ENCODE data around the gene FGGY.

The FGGY gene

DNA sequence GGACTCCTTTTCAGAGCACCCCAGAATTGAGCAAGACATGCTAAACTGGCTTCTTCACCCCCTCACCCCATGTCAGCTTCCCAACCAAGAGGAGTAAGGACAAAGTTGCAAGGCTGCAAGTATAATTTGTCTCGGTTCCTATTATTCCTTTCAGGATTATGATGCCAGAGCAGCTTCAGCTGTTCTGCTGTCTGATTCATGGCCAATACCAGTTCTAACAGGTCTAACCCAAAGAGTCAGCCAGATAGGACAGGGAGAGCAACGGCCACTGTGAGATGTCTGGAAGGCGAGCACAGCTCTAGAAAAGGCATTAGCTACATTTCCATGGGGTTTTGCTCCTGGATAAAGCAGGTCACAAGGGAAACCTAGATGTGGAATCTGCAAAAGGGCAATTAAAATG lies 464.5 kb downstream of the FGGY start:
- DNase-seq (ENCODE audit: low read depth in 2 of 2) = no peak

- no peak for DNase-seq (ENCODE audit: low read depth in 2 of 2)
These were observed 466.5 kb downstream of the FGGY start for GRCh38 chr1:59763418-59763817.

DNA sequence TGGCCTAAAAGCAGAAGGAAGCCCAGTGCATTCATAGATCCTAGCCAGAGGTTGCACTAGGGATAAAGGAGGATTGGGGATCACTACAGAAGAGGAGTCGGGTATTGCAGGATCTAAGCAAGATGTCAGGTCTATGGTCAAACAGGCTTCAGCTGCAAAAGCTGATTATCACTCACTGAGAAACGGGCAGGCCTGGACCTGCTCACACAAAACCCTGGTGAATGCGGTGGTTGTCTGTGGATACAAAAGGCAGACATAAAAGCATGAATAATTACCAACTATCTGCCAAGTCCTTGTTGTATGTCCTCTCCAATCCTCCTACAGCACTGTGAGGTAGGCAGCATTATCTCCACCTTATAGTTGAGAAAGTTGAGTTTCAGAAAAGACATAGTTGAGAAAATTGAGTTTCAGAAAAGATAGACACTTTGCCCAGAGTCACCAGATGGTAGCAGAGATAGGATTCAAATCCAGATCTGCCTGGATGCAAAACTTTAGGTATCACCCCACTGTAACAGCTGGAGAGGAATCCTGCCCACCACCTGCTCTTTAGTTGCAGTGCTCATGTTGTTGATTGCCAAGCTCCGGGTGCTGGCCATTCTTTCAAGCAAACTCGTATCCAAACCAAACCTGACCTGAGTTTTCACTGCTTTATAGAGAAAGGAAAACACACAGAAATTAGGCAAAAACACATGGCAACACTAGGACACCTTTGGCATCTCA lies 468.3 kb downstream of the FGGY start:
- no peak for DNase-seq (ENCODE audit: low read depth in 2 of 2)

GRCh38 chr1:59766227-59766855 lies 469.4 kb downstream of the FGGY start:
- DNase-seq (ENCODE audit: low read depth in 2 of 2) = no peak

DNA sequence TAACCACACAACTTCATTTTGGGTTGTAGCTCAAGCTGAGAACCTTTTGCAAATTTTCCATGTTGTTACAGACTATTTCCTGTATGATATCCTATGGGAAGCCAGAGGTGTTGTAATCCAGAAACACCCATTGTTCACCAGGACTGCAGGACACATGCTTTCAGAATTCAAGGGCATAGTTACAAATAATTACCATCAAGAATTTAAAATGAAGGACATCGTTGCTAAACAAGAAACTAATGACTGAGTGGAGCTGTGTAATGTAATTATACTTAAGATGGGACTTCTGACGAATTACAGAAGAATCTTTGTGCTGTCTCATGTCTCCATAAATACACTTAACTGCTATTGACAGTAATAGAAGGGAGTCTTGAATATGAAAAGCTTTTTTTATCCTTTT lies 470.2 kb downstream of the FGGY start:
- no peak for DNase-seq (ENCODE audit: low read depth in 2 of 2)

DNA sequence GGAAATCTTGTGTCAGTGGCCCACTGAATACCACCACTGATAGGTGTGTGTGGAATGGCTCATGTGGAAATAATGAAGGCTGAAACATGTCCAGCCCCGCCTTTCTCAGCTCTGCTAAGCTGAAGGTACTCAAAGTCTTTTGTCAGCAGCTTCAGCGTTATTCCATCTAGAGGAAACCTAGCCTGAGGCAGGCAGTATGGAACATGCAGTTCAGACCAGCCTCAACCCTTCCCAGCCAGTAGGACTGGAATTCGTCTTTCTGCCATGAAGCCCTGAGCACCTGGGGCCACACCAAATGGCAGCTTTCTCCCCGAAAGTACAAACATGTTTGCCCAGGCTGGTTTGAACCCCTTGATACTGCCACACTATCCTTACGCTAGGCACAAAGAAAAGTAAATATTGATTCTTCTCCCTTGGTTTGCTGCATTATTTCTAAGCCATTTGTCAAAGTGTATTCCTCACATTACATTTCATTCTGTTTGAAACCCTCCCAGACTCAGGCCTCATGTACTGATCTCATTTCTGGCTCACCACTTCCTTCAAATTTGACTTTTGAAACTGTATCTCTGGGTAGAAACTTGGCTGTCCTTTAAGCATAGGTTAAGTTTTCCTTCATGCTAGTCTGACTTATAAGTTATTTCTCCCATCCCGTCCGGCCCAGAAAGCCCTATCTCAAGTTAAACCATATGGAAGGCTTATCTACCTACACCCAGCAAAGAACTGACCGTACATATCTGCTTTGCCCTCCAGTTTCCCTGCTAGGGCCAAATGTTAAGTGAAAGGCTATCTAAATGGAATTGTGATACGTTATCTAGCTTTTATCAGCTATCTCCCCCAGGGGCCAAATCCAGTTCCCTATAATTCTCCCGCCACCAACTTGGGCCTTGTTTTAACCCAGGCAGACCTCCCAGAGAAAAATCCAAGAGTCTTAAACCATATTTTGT lies 472.2 kb downstream of the FGGY start:
- no peak for DNase-seq (ENCODE audit: low read depth in 2 of 2)

- no peak for DNase-seq (ENCODE audit: low read depth in 2 of 2)
These were observed 472.8 kb downstream of the FGGY start for GRCh38 chr1:59769736-59770095.

- DNase-seq (ENCODE audit: low read depth in 2 of 2) = no peak
These were observed 474.5 kb downstream of the FGGY start for GRCh38 chr1:59771361-59771760.

DNA sequence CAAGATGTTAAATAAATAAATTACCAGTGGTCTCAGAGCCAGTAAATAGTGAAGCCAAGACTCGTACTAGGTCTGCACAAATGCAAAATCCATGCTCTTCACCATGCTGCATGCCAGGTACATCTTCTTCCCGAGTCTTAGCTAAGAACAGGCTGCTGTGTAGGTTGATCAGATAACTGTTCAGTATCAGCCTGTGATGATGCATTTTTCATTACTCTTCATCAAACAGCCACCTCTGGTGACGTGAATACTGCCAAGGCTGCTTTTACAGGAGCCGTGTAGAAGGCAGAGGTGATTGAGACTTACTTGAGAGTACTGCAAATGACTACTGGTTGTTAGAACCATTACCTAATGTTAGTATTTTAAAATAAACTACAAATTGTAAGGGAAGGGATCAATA lies 478.6 kb downstream of the FGGY start:
- no peak for DNase-seq (ENCODE audit: low read depth in 2 of 2)

DNA sequence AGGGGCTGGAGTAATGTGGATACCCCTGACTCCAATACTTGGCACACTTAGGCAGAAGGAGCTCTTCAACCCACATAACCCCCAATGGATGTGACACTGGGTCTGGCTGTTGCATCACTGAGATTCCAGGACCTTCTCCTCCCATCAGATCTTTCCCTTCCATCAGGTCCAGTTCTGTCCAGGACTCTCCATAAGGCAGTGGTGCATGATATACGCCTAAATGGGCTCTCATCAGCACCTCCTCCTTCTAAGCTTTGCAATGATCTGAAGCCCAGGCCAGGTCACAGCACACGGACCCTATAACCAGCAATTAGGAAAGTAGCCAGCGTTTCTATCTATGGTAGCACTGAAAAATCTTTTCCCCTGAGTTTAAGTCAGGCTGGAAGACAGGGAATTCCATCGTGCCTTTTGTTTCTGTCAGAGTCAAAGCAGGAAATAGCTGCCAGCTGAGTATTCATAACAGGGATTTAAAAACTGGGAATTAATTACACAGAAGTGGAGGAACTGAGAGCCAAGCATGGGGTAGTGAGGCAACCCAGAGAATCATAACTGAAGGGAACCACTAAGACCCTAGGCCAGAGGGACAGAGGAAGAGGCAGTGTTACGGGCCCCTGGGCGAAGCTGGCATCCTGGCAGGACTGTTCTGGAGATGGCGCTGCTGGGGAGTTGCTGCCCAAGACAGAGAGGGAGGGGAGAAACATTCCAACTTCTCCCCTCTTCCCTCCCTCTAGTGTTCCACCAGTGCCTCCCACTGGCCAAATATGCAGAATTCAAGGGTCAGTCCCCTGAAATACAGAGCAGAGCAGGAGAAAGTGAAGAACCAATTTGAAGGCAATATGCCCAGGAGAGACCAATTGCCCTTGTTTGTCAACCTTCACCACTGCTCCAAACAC lies 480.3 kb downstream of the FGGY start:
- DNase-seq (ENCODE audit: low read depth in 2 of 2) = no peak

DNA sequence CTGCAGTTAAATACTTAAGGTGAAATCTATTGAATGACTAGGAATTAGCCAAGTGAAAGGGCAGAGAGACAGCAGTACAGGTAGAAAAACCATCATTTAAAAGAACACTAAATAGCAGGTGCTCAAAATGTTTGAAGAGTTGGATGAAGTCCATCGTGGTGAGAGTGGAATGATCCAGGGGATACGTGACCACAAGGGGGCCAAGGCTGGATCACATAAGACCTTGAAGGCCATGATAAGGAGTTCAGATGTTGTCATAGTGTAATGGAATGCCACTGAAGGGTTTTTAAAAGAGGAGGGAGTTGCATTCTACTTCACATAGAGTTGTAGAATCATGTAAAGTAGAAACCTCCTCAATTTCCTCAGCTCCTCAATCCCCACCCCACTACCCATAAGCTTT lies 483.1 kb downstream of the FGGY start:
- no peak for DNase-seq (ENCODE audit: low read depth in 2 of 2)

DNA sequence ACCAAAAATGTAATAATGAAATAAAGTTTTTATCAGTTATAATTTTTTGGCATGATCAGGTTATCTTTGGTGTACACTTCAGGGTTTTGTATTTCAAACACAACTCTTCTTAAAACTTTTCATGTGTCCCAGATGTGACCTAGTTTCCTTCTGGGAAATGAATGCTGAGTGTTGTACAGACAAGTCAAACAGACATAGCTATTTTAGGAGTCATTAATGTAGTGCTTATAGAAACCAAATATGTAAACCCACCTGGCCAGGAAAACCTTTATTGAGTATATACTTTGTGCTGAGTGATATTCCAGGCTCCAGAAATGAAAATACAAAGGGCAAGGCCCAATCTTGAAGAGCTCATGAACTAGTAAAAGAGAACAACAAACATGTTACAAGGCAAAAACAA lies 491.9 kb downstream of the FGGY start:
- DNase-seq (ENCODE audit: low read depth in 2 of 2) = no peak

GRCh38 chr1:59798600-59798999 lies 501.7 kb downstream of the FGGY start:
- DNase-seq (ENCODE audit: low read depth in 2 of 2) = no peak

- DNase-seq (ENCODE audit: low read depth in 2 of 2) = no peak
These were observed 506.7 kb downstream of the FGGY start for GRCh38 chr1:59803458-59804038.

DNA sequence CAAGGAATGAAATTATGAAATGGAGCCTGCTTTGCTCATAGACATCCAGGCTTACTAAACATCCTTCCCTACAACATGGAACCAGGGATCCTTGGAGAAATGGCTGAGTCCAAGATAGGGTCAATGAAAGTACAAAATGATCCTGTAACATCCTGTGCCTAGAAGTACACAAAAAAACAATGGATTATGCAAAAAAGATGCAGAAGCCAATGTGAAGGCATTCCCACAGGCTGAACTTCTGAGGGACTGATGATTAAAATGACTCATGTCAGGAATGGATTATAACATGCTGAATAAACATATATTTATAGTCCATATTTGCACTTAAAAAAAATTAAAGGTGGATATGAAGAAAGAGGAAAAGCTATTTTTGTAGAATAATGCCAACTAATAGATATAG lies 507.4 kb downstream of the FGGY start:
- no peak for DNase-seq (ENCODE audit: low read depth in 2 of 2)

GRCh38 chr1:59805554-59805953 lies 508.7 kb downstream of the FGGY start:
- no peak for DNase-seq (ENCODE audit: low read depth in 2 of 2)

Data from stimulated activated CD4-positive, alpha-beta T cell treated with anti-CD3 and anti-CD28 coated beads, Interleukin-1b, Interleukin-23, amount 100 ng/mL, for 4 hours (primary cell).